OCI-LY1 (cell line): ENCODE results near the gene SF3B3.
"Not testable (repeated sequence)": the region's sequence is repeated elsewhere in the genome, so short reads cannot be mapped to it uniquely, and the experiment has no call there.

ENCODE experiments used
- H2AFZ ChIP-seq: fragments of 200-600 bp; sonication (generic), shearing (Covaris generic); 2 replicates; pipeline ENCODE4 v1.6.0; 2014; ENCODE audit warnings: antibody characterized with exemption, mild to moderate bottlenecking, low read length
- H3F3A ChIP-seq: fragments of 200-600 bp; sonication (generic), shearing (Covaris generic); 2 replicates; pipeline ENCODE4 v1.6.0; 2014; ENCODE audit warnings: mild to moderate bottlenecking, antibody characterized with exemption, low read length, moderate library complexity; ENCODE audit not compliant: insufficient read depth
- H3K27ac ChIP-seq: fragments of 200-600 bp; sonication (generic); 2 replicates; pipeline ENCODE4 v1.5.1; 2014; ENCODE audit warnings: low read length, mixed run types, mild to moderate bottlenecking, low read depth; ENCODE audit not compliant: poor library complexity, severe bottlenecking
- H3K27me3 ChIP-seq: fragments of 200-600 bp; sonication (generic); 2 replicates; pipeline ENCODE4 v1.6.0; 2014; ENCODE audit warnings: antibody characterized with exemption, mild to moderate bottlenecking, low read length, moderate library complexity; ENCODE audit not compliant: insufficient read depth
- H3K36me3 ChIP-seq: fragments of 200-600 bp; sonication (generic); 2 replicates; pipeline ENCODE4 v1.6.1; 2014; ENCODE audit warnings: mild to moderate bottlenecking, antibody characterized with exemption, low read length, moderate library complexity, mixed read lengths; ENCODE audit not compliant: insufficient read depth
- H3K4me1 ChIP-seq: fragments of 200-600 bp; sonication (generic); 2 replicates; pipeline ENCODE4 v1.5.1; 2014; ENCODE audit warnings: mild to moderate bottlenecking, low read length, moderate library complexity; ENCODE audit not compliant: insufficient read depth, severe bottlenecking
- H3K4me2 ChIP-seq: fragments of 200-600 bp; sonication (generic), shearing (Covaris generic); 2 replicates; pipeline ENCODE4 v1.6.1; 2014; ENCODE audit warnings: low read length
- H3K4me3 ChIP-seq: fragments of 200-600 bp; sonication (generic); 2 replicates; pipeline ENCODE4 v1.5.1; 2014; ENCODE audit warnings: low read length, low read depth, mild to moderate bottlenecking, mixed read lengths; ENCODE audit not compliant: poor library complexity, severe bottlenecking
- H3K79me2 ChIP-seq: fragments of 200-600 bp; shearing (Covaris generic); 2 replicates; pipeline ENCODE4 v1.6.1; 2016; ENCODE audit warnings: mixed run types, low read length, mixed read lengths; ENCODE audit not compliant: insufficient read depth
- H3K9ac ChIP-seq: fragments of 200-600 bp; sonication (generic), shearing (Covaris generic); 2 replicates; pipeline ENCODE4 v1.6.1; 2014; ENCODE audit warnings: mild to moderate bottlenecking, low read length, mixed read lengths
- H3K9me2 ChIP-seq: fragments of 200-600 bp; sonication (generic), shearing (Covaris generic); 2 replicates; pipeline ENCODE4 v1.6.1; 2014; ENCODE audit warnings: low read depth, mild to moderate bottlenecking, low read length, mixed read lengths
- H3K9me3 ChIP-seq: fragments of 200-600 bp; shearing (Covaris generic); 2 replicates; pipeline ENCODE4 v1.6.1; 2014; ENCODE audit warnings: low read length, mixed read lengths
- H4K20me1 ChIP-seq: fragments of 200-600 bp; sonication (generic), shearing (Covaris generic); 2 replicates; pipeline ENCODE4 v1.6.0; 2016; ENCODE audit warnings: mild to moderate bottlenecking, low read length; ENCODE audit not compliant: insufficient read depth
- EZH2 ChIP-seq: fragments of 200-600 bp; sonication (generic), shearing (Covaris generic); IDR thresholded peaks from 2 replicates; pipeline ENCODE4 v1.8.0; 2017; ENCODE audit warnings: borderline replicate concordance, mixed run types, mild to moderate bottlenecking, antibody characterized with exemption, low read length, moderate library complexity, mixed read lengths
- TF ChIP-seq, protein P1 (sequence below): fragments of 200-600 bp; sonication (generic), shearing (Covaris generic); IDR thresholded peaks from 2 replicates; pipeline ENCODE4 v1.5.1; 2017; ENCODE audit warnings: mild to moderate bottlenecking, antibody characterized with exemption, low read length, moderate library complexity, mixed read lengths

SF3B3 gene

DNA sequence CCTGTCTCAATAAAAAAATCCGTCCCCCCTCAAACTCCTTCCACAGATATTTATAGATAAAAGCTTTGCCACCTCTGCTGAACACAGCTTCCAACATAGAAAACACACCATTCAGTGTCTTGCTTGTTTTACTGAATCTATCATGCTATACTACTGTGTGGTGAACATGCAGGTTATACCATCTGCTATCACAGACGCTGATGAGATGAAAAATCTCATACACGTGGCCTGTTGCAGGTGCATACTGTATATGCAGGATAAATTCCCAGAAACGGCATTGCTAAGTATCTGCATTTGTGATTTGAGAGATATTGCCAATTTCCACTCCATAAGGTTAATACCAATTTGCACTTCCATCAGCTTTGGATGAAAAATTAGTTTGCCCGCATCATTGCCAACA is 92.3 kb downstream of the SF3B3 start:
- Histone ChIP-seq H3K36me3 (no peaks in the 10 kb centered on the region), H3K27ac (no peak overlapping the region), H3K4me2 (no peak overlapping the region), H3F3A (no peaks in the 10 kb centered on the region), H2AFZ (no peak overlapping the region), H3K9ac (no peak overlapping the region), H3K79me2 (no peaks in the 10 kb centered on the region), H3K27me3 (no peaks in the 10 kb centered on the region), H3K4me3 (no peak overlapping the region), H3K9me2 (no peaks in the 10 kb centered on the region), H3K9me3 (no peaks in the 10 kb centered on the region), H4K20me1 (no peaks in the 10 kb centered on the region), H3K4me1 (no peaks in the 10 kb centered on the region)
- TF ChIP-seq, protein P1, sequence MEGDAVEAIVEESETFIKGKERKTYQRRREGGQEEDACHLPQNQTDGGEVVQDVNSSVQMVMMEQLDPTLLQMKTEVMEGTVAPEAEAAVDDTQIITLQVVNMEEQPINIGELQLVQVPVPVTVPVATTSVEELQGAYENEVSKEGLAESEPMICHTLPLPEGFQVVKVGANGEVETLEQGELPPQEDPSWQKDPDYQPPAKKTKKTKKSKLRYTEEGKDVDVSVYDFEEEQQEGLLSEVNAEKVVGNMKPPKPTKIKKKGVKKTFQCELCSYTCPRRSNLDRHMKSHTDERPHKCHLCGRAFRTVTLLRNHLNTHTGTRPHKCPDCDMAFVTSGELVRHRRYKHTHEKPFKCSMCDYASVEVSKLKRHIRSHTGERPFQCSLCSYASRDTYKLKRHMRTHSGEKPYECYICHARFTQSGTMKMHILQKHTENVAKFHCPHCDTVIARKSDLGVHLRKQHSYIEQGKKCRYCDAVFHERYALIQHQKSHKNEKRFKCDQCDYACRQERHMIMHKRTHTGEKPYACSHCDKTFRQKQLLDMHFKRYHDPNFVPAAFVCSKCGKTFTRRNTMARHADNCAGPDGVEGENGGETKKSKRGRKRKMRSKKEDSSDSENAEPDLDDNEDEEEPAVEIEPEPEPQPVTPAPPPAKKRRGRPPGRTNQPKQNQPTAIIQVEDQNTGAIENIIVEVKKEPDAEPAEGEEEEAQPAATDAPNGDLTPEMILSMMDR = no peak
- no peak for TF ChIP-seq EZH2

DNA sequence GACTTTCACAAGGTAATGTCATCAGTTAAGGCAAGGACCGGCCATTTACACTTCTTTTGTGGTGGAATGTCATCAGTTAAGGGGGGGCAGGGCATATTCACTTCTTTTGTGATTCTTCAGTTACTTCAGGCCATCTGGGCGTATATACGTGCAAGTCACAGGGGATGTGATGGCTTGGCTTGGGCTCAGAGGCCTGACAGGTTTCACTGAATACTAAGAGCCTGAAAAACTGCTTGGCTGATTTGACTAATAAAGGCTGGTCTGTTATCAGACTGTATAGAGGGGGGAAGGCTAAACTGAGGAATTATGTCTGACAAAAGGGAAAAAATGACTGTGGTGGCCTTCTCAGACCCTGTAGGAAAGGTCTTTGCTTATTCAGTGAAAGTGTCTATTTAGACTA is 98.2 kb downstream of the SF3B3 start:
- H3K4me1 ChIP-seq, H4K20me1 ChIP-seq, H3K27me3 ChIP-seq, H2AFZ ChIP-seq, H3K9me3 ChIP-seq, H3K27ac ChIP-seq, H3K4me2 ChIP-seq, H3K36me3 ChIP-seq, H3K79me2 ChIP-seq, H3K9me2 ChIP-seq, H3K4me3 ChIP-seq, H3K9ac ChIP-seq, H3F3A ChIP-seq: not testable (repeated sequence)
